GM23338 (cell line): ENCODE results near the gene CNNM1. TPM values are rescaled to one million over a fixed set of nuclear protein-coding genes. Genes with fewer than 3 reads are reported as not detected.
A peak's percentile ranks its signal among the peaks of the same experiment; 100 is the strongest.

Experiments used
- ATAC-seq: fragments of 200-7000 bp; cut with Tn5 transposase; 3 replicates; pipeline ENCODE4 v1.9.1; 2020
- DNase-seq: peaks from one replicate; pipeline ENCODE4 v3.0.0-alpha.2; 2015; ENCODE audit warnings: low spot score
- H2AFZ ChIP-seq: fragments of 200-600 bp; sonication (generic); 2 replicates; pipeline ENCODE4 v1.8.0; 2016; ENCODE audit warnings: antibody characterized with exemption, mild to moderate bottlenecking, moderate library complexity
- H3F3A ChIP-seq: fragments of 200-600 bp; sonication (generic); replicated peaks from 2 replicates; pipeline ENCODE4 v1.8.0; 2017; ENCODE audit warnings: antibody characterized with exemption, mixed run types, low read depth
- H3K27ac ChIP-seq: fragments of 200-600 bp; sonication (generic); 2 replicates; pipeline ENCODE4 v1.6.1; 2016; ENCODE audit warnings: low read depth
- H3K27me3 ChIP-seq: fragments of 200-600 bp; sonication (generic); 2 replicates; pipeline ENCODE4 v1.8.0; 2016; ENCODE audit warnings: mild to moderate bottlenecking, mixed run types, moderate library complexity; ENCODE audit not compliant: insufficient read depth
- H3K36me3 ChIP-seq: fragments of 200-600 bp; sonication (generic); 2 replicates; pipeline ENCODE4 v1.8.0; 2016; ENCODE audit warnings: mild to moderate bottlenecking; ENCODE audit not compliant: insufficient read depth
- H3K4me1 ChIP-seq: fragments of 200-600 bp; sonication (generic); 2 replicates; pipeline ENCODE4 v1.8.0; 2016; ENCODE audit warnings: mild to moderate bottlenecking, moderate library complexity; ENCODE audit not compliant: insufficient read depth
- H3K4me2 ChIP-seq: fragments of 200-600 bp; sonication (generic); 2 replicates; pipeline ENCODE4 v1.7.1; 2017; ENCODE audit warnings: mixed run types
- H3K4me3 ChIP-seq: fragments of 200-600 bp; sonication (generic); 2 replicates; pipeline ENCODE4 v1.6.1; 2016; ENCODE audit warnings: mixed run types
- H3K79me2 ChIP-seq: fragments of 200-600 bp; sonication (generic); replicated peaks from 2 replicates; pipeline ENCODE4 v1.8.0; 2017; ENCODE audit warnings: mild to moderate bottlenecking; ENCODE audit not compliant: insufficient read depth
- H3K9me2 ChIP-seq: fragments of 200-600 bp; sonication (generic); 2 replicates; pipeline ENCODE4 v1.8.0; 2017; ENCODE audit not compliant: insufficient read depth
- H4K20me1 ChIP-seq: fragments of 200-600 bp; sonication (generic); replicated peaks from 2 replicates; pipeline ENCODE4 v1.8.0; 2017; ENCODE audit warnings: mild to moderate bottlenecking; ENCODE audit not compliant: insufficient read depth
- H3K27ac Mint-ChIP-seq: 2 replicates; pipeline ENCODE4 v1.8.0; 2020; ENCODE audit warnings: inconsistent platforms, mild to moderate bottlenecking, moderate library complexity, mixed read lengths
- H3K27me3 Mint-ChIP-seq: 3 replicates; pipeline ENCODE4 v1.8.0; 2022; ENCODE audit warnings: low read depth, mild to moderate bottlenecking, moderate library complexity, mixed read lengths, inconsistent platforms; ENCODE audit not compliant: insufficient read depth, poor library complexity
- H3K36me3 Mint-ChIP-seq: 3 replicates; pipeline ENCODE4 v1.8.0; 2021; ENCODE audit warnings: low read depth, mild to moderate bottlenecking, inconsistent platforms, moderate library complexity, mixed read lengths
- H3K4me1 Mint-ChIP-seq: 3 replicates; pipeline ENCODE4 v1.8.0; 2020; ENCODE audit warnings: mild to moderate bottlenecking, inconsistent platforms, mixed read lengths
- H3K4me3 Mint-ChIP-seq: 3 replicates; pipeline ENCODE4 v1.8.0; 2021; ENCODE audit warnings: moderate library complexity, mild to moderate bottlenecking, inconsistent platforms, mixed read lengths
- H3K9me3 Mint-ChIP-seq: 3 replicates; pipeline ENCODE4 v1.8.0; 2020; ENCODE audit warnings: moderate library complexity, mild to moderate bottlenecking, inconsistent platforms, mixed read lengths
- CREB1 ChIP-seq: fragments of 250-450 bp; sonication (Bioruptor Pico); IDR thresholded peaks from 2 replicates; pipeline ENCODE4 v1.5.0; 2020; ENCODE audit warnings: low read depth, mild to moderate bottlenecking, moderate library complexity
- CTCF ChIP-seq, 2 experiments: fragments of 200-600 bp in 1 of 2; sonication (generic) in 1 of 2; conservative IDR thresholded peaks; 2 replicates each; pipeline versions ENCODE4 v1.5.1 to v1.6.1; 2016 to 2017; ENCODE audit warnings: antibody characterized with exemption in 2 of 2, low read depth in 2 of 2, mild to moderate bottlenecking in 2 of 2, moderate library complexity in 1 of 2
- EZH2 ChIP-seq: fragments of 200-600 bp; sonication (generic); IDR thresholded peaks from one replicate; pipeline ENCODE4 v1.8.0; 2017; ENCODE audit warnings: antibody characterized with exemption, mild to moderate bottlenecking, low read depth; ENCODE audit not compliant: unreplicated experiment
- NANOG ChIP-seq: IDR thresholded peaks from 2 replicates; pipeline ENCODE4 v1.6.1; 2016; ENCODE audit warnings: antibody characterized with exemption, borderline replicate concordance
- REST ChIP-seq: IDR thresholded peaks from one replicate; pipeline ENCODE4 v1.6.1; 2018; ENCODE audit warnings: antibody characterized with exemption; ENCODE audit not compliant: unreplicated experiment
- ZNF114 ChIP-seq: fragments of 250-450 bp; sonication (Bioruptor Pico); IDR thresholded peaks from 2 replicates; pipeline ENCODE4 v1.5.0; 2020; ENCODE audit warnings: mild to moderate bottlenecking, moderate library complexity
- ZNF331 ChIP-seq: fragments of 250-450 bp; sonication (Bioruptor Pico); IDR thresholded peaks from 2 replicates; pipeline ENCODE4 v1.5.0; 2020; ENCODE audit warnings: low read depth, mild to moderate bottlenecking, moderate library complexity
- ZNF462 ChIP-seq: fragments of 250-450 bp; sonication (Bioruptor Pico); IDR thresholded peaks from 2 replicates; pipeline ENCODE4 v1.5.0; 2020; ENCODE audit warnings: mild to moderate bottlenecking, moderate library complexity
- polyA plus RNA-seq: library from polyadenylated mRNA; unstranded; fragments of >200 nt; fragmentation: Nextera tagmentation; extraction: Ambion mirVana; gene quantifications from 2 replicates; pipeline ENCODE4 v1.2.1, GENCODE V29; 2016
- total RNA-seq: library from RNA; depleted of rRNA; stranded (reverse); fragments of >200 nt; shearing (Covaris generic); gene quantifications from 2 replicates; pipeline ENCODE4 v1.2.3, GENCODE V29; 2014

The CNNM1 gene
- total and polyA plus RNA-seq, 2 experiments from 2014 or later: 0.52 to 0.90 TPM

DNA sequence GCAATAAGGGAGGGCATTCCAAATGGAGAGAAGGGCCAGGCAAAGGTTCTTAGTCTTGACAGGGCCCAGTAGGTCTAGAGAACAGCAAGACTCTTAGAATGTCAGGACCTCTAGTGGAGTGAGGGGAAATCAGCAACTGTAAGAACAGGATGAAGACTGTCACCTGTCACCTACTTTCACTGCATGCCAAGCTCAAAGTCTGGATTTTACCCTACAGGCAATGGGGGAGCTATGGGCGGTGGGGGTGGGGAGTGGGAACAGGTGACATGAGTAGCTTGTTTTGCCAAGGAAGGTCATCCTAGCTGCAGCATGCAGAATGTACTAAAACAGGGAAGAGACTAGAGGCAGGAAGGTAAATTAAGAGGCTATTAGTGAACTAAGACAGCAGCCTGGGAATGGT, 82.9 kb downstream of the CNNM1 start:
- no peaks in the 10 kb centered on the region for H3K9me2 ChIP-seq
- H3K36me3 Mint-ChIP-seq: peaks cover 5% of the 10 kb centered on the region; the same call in 2 of the 3 replicates
- peaks cover 5% of the 10 kb centered on the region for H3K27me3 Mint-ChIP-seq
- no peak overlapping the region for H3K4me2 ChIP-seq
- ATAC-seq: peak; percentile 51; the same call in 2 of the 3 replicates
- H3K4me1 ChIP-seq: no peaks in the 10 kb centered on the region
- H3K27me3 ChIP-seq: no peaks in the 10 kb centered on the region
- H3K9me3 Mint-ChIP-seq: no peaks in the 10 kb centered on the region
- H3K4me3 Mint-ChIP-seq: no peak overlapping the region
- TF ChIP-seq CTCF (conservative IDR thresholded peaks at IDR 0.05; ENCODE audit: low read depth in 2 of 2) (peak in 1 of 2 experiments; percentile 15; a peak in 1 of 4 replicates), ZNF331 (CRISPR knock-in tag) (no peak)
- no peak overlapping the region for H2AFZ ChIP-seq
- peaks cover 13% of the 10 kb centered on the region; the same call in 2 of the 3 replicates for H3K4me1 Mint-ChIP-seq
- peaks cover 16% of the 10 kb centered on the region for H3K79me2 ChIP-seq
- no peak overlapping the region for H3K27ac Mint-ChIP-seq
- H3K36me3 ChIP-seq: no peaks in the 10 kb centered on the region
- peak; percentile 16 for DNase-seq
- no peaks in the 10 kb centered on the region for H3F3A ChIP-seq
- H3K4me3 ChIP-seq: no peak overlapping the region
- H4K20me1 ChIP-seq: peaks cover 14% of the 10 kb centered on the region
- no peak overlapping the region for H3K27ac ChIP-seq

- no peak overlapping the region for H3K27ac Mint-ChIP-seq
- Histone ChIP-seq H3K27ac (no peak overlapping the region), H3K36me3 (peaks cover 7% of the 10 kb centered on the region; the same call in 1 of the 2 replicates), H2AFZ (no peak overlapping the region), H3K4me1 (no peaks in the 10 kb centered on the region), H4K20me1 (peaks cover 16% of the 10 kb centered on the region), H3K27me3 (no peaks in the 10 kb centered on the region), H3K4me3 (no peak overlapping the region), H3F3A (no peaks in the 10 kb centered on the region), H3K79me2 (peaks cover 31% of the 10 kb centered on the region), H3K9me2 (no peaks in the 10 kb centered on the region), H3K4me2 (no peak overlapping the region)
- ATAC-seq: no peak
- H3K36me3 Mint-ChIP-seq: peaks cover 28% of the 10 kb centered on the region
- no peaks in the 10 kb centered on the region for H3K4me1 Mint-ChIP-seq
- no peaks in the 10 kb centered on the region for H3K27me3 Mint-ChIP-seq
- no peak overlapping the region for H3K4me3 Mint-ChIP-seq
- H3K9me3 Mint-ChIP-seq: no peaks in the 10 kb centered on the region
- DNase-seq: no peak
- no peak for TF ChIP-seq ZNF331 (CRISPR knock-in tag)
- TF ChIP-seq ZNF462 (CRISPR knock-in tag): no peak
- no peak for TF ChIP-seq EZH2
- no peak for TF ChIP-seq NANOG
- no peak for TF ChIP-seq ZNF114 (CRISPR knock-in tag)
- TF ChIP-seq REST: no peak
- TF ChIP-seq CREB1: no peak
Observed at GRCh38 chr10:99418910-99419624, 89.9 kb downstream of the CNNM1 start.
